Stimulated activated naive CD4-positive, alpha-beta T cell treated with Interleukin-2 at 50 U/mL for 16 hours (primary cell): ENCODE data around the gene RTKN2.
A peak's percentile ranks its signal among the peaks of the same experiment; 100 is the strongest.
"Not testable (repeated sequence)": the region's sequence is repeated elsewhere in the genome, so short reads cannot be mapped to it uniquely, and the experiment has no call there.

ENCODE experiments used
- DNase-seq: peaks from one replicate; lab custom pipeline; 2025; lab: John Stamatoyannopoulos, UW

RTKN2 gene

GRCh38 chr10:62268399-62269114, at the start of gene RTKN2:
Gene RTKN2 (minus strand): TSS chr10:62268844. CDS start chr10:62268610, 234 bp downstream.
- peak; percentile 78 for DNase-seq

- DNase-seq: no peak
Observed at GRCh38 chr10:62317257-62317656, 48.6 kb upstream of the RTKN2 start.

- no peak for DNase-seq
Observed at GRCh38 chr10:62309254-62309653, 40.6 kb upstream of the RTKN2 start.

- DNase-seq: no peak
Observed at GRCh38 chr10:62308101-62308500, 39.5 kb upstream of the RTKN2 start.

- no peak for DNase-seq
Observed at GRCh38 chr10:62307635-62308034, 39.0 kb upstream of the RTKN2 start.

- peak; percentile 5 for DNase-seq
Observed at GRCh38 chr10:62306663-62307062, 38.0 kb upstream of the RTKN2 start.

GRCh38 chr10:62305813-62306212, 37.2 kb upstream of the RTKN2 start:
- DNase-seq: no peak

- DNase-seq: no peak
Observed at GRCh38 chr10:62303922-62304321, 35.3 kb upstream of the RTKN2 start.

- DNase-seq: no peak
Observed at GRCh38 chr10:62302760-62303159, 34.1 kb upstream of the RTKN2 start.

- no peak for DNase-seq
Observed at GRCh38 chr10:62297857-62298256, 29.2 kb upstream of the RTKN2 start.

GRCh38 chr10:62284221-62284620, 15.6 kb upstream of the RTKN2 start:
- DNase-seq: no peak

- not testable (repeated sequence) for DNase-seq
Observed at GRCh38 chr10:62281348-62281747, 12.7 kb upstream of the RTKN2 start.

GRCh38 chr10:62280392-62280791, 11.7 kb upstream of the RTKN2 start:
- DNase-seq: not testable (repeated sequence)

GRCh38 chr10:62278441-62278910, 9.8 kb upstream of the RTKN2 start:
- no peak for DNase-seq

- DNase-seq: no peak
Observed at GRCh38 chr10:62277971-62278370, 9.3 kb upstream of the RTKN2 start.

GRCh38 chr10:62270020-62270419, 1.4 kb upstream of the RTKN2 start:
- DNase-seq: no peak

- DNase-seq: no peak
Observed at GRCh38 chr10:62268027-62268398, 631 bp downstream of the RTKN2 start.

GRCh38 chr10:62266611-62267010, 2.0 kb downstream of the RTKN2 start:
- no peak for DNase-seq

- no peak for DNase-seq
Observed at GRCh38 chr10:62266147-62266546, 2.5 kb downstream of the RTKN2 start.

- no peak for DNase-seq
Observed at GRCh38 chr10:62264702-62265436, 3.8 kb downstream of the RTKN2 start.

- DNase-seq: no peak
Observed at GRCh38 chr10:62264126-62264525, 4.5 kb downstream of the RTKN2 start.

GRCh38 chr10:62261666-62262065, 7.0 kb downstream of the RTKN2 start:
- no peak for DNase-seq

- no peak for DNase-seq
Observed at GRCh38 chr10:62259998-62260397, 8.6 kb downstream of the RTKN2 start.
